Liver (tissue), 9 donors: Measurements from ENCODE around the gene DHRSX. TPM values are rescaled to one million over a fixed set of nuclear protein-coding genes. Genes with fewer than 3 reads are reported as not detected.

Source experiments
- DNase-seq: peaks from one replicate; pipeline ENCODE4 v3.0.0-alpha.2; 2017; ENCODE audit warnings: low spot score
- H3K27ac ChIP-seq, 2 donors: one replicate each; pipeline ENCODE4 v1.7.0; 2013; ENCODE audit warnings: inconsistent platforms in 2 of 2, low read length in 2 of 2, control low read depth in 1 of 2, low read depth in 1 of 2, mild to moderate bottlenecking in 1 of 2
- H3K27me3 ChIP-seq, 4 donors: one replicate each; pipeline versions ENCODE4 v1.6.1 to v1.7.0; 2013; ENCODE audit warnings: low read length in 3 of 4, inconsistent platforms in 1 of 4, mild to moderate bottlenecking in 1 of 4, moderate library complexity in 1 of 4; ENCODE audit not compliant: control insufficient read depth in 4 of 4, insufficient read depth in 4 of 4
- H3K36me3 ChIP-seq, 4 donors: one replicate each; pipeline versions ENCODE4 v1.6.1 to v1.7.0; 2013; ENCODE audit warnings: low read length in 3 of 4, mild to moderate bottlenecking in 3 of 4, low read depth in 1 of 4, moderate library complexity in 1 of 4; ENCODE audit not compliant: control insufficient read depth in 4 of 4, insufficient read depth in 3 of 4
- H3K4me1 ChIP-seq, 4 donors: one replicate each; pipeline versions ENCODE4 v1.6.1 to v1.7.0; 2013; ENCODE audit warnings: low read length in 3 of 4, mild to moderate bottlenecking in 3 of 4, moderate library complexity in 1 of 4; ENCODE audit not compliant: control insufficient read depth in 4 of 4, insufficient read depth in 4 of 4
- H3K4me3 ChIP-seq, 3 donors: one replicate each; pipeline versions ENCODE4 v1.6.1 to v1.7.0; 2013; ENCODE audit warnings: low read length in 3 of 3, control low read depth in 1 of 3, low read depth in 1 of 3, mild to moderate bottlenecking in 1 of 3
- H3K9ac ChIP-seq, 2 donors: one replicate each; pipeline ENCODE4 v1.7.0; 2013; ENCODE audit warnings: low read length in 2 of 2, mild to moderate bottlenecking in 2 of 2, moderate library complexity in 2 of 2, control low read depth in 1 of 2, low read depth in 1 of 2
- H3K9me3 ChIP-seq, 4 donors: one replicate each; pipeline versions ENCODE4 v1.6.1 to v1.7.0; 2013; ENCODE audit warnings: low read length in 3 of 4; ENCODE audit not compliant: control insufficient read depth in 4 of 4
- ATF3 ChIP-seq: IDR thresholded peaks from 2 replicates; pipeline ENCODE4 v1.6.1; 2016; ENCODE audit warnings: antibody characterized with exemption
- CTCF ChIP-seq: fragments of 150-350 bp; IDR thresholded peaks from 2 replicates; pipeline ENCODE4 v1.5.1; 2017; ENCODE audit warnings: improper control_type of control experiment, low read depth, low read length; ENCODE audit not compliant: missing input control
- EGR1 ChIP-seq, 2 donors: IDR thresholded peaks; 2 replicates each; pipeline ENCODE4 v1.6.1; 2016 to 2018; ENCODE audit warnings: antibody characterized with exemption in 2 of 2, low read depth in 2 of 2
- FOXA1 ChIP-seq: IDR thresholded peaks from 2 replicates; pipeline ENCODE4 v1.6.1; 2016; ENCODE audit warnings: antibody characterized with exemption
- FOXA2 ChIP-seq: IDR thresholded peaks from 2 replicates; pipeline ENCODE4 v1.6.1; 2016; ENCODE audit warnings: antibody characterized with exemption
- GABPA ChIP-seq, 2 donors: IDR thresholded peaks in 1 of 2; conservative IDR thresholded peaks in 1 of 2; 2 replicates each; pipeline ENCODE4 v1.6.1; 2016; ENCODE audit warnings: antibody characterized with exemption in 2 of 2, mild to moderate bottlenecking in 1 of 2, moderate library complexity in 1 of 2
- HNF4A ChIP-seq, 2 donors: conservative IDR thresholded peaks; 2 replicates each; pipeline ENCODE4 v1.6.1; 2016; ENCODE audit warnings: antibody characterized with exemption in 2 of 2, mild to moderate bottlenecking in 2 of 2
- HNF4G ChIP-seq: IDR thresholded peaks from 2 replicates; pipeline ENCODE4 v1.6.1; 2016; ENCODE audit warnings: antibody characterized with exemption
- JUND ChIP-seq, 2 donors: IDR thresholded peaks; 2 replicates each; pipeline ENCODE4 v1.6.1; 2016; ENCODE audit warnings: antibody characterized with exemption in 2 of 2
- MAX ChIP-seq: IDR thresholded peaks from 2 replicates; pipeline ENCODE4 v1.6.1; 2016; ENCODE audit warnings: antibody characterized with exemption
- NR2F2 ChIP-seq: IDR thresholded peaks from 2 replicates; pipeline ENCODE4 v1.6.1; 2016; ENCODE audit warnings: antibody characterized with exemption
- RAD21 ChIP-seq, 2 donors: IDR thresholded peaks; 2 replicates each; pipeline ENCODE4 v1.6.1; 2016; ENCODE audit warnings: antibody characterized with exemption in 2 of 2, mild to moderate bottlenecking in 2 of 2
- SP1 ChIP-seq: IDR thresholded peaks from 2 replicates; pipeline ENCODE4 v1.6.1; 2018; ENCODE audit warnings: antibody characterized with exemption, mild to moderate bottlenecking
- YY1 ChIP-seq: IDR thresholded peaks from 2 replicates; pipeline ENCODE4 v1.6.1; 2016; ENCODE audit warnings: antibody characterized with exemption, mild to moderate bottlenecking
- ZBTB33 ChIP-seq: IDR thresholded peaks from 2 replicates; pipeline ENCODE4 v1.6.1; 2016; ENCODE audit warnings: antibody characterized with exemption
- WGBS: extraction: QIAGEN DNeasy Blood & Tissue Kit; methylation state at CpG from one replicate; pipeline ENCODE4 v1.1.7; 2013; 5-methylcytosine and 5-hydroxymethylcytosine counted together
- polyA plus RNA-seq, 2 donors: library from polyadenylated mRNA; stranded (reverse) in 1 of 2; unstranded in 1 of 2; fragments of 200-250 nt in 1 of 2; fragments of >200 nt in 1 of 2; fragmentation: Nextera tagmentation in 1 of 2; extraction: Ambion mirVana in 1 of 2; gene quantifications; one replicate each; pipeline versions ENCODE4 v1.2.1 to v1.2.3, GENCODE V29; 2013 to 2015
- total RNA-seq, 2 donors: library from RNA; depleted of rRNA; stranded (reverse); fragments of >200 nt; gene quantifications; one replicate each; pipeline ENCODE4 v1.2.3, GENCODE V29; 2014
- donor health status: healthy.
- donor health status: healthy.
- donor health status: healthy.
- donor health status: healthy.
- donor health status: healthy.

Gene DHRSX
- total and polyA plus RNA-seq, 4 donors: 17.2 to 35.2 (median 23.3) TPM

GRCh38 chrX:2434270-2435163 lies 66.3 kb downstream of the DHRSX start:
- Histone ChIP-seq H3K9me3 (peaks cover 0 to under 1% (median 0%) of the 10 kb centered on the region in 4 donors), H3K27ac (no peak overlapping the region), H3K4me1 (no peaks in the 10 kb centered on the region), H3K36me3 (peaks cover 0 to 5% (median under 1%) of the 10 kb centered on the region in 4 donors), H3K9ac (no peak overlapping the region), H3K27me3 (no peaks in the 10 kb centered on the region), H3K4me3 (no peak overlapping the region)
- no peak for DNase-seq
- 94% methylated on average over 12 of the region's 12 CpGs for WGBS
- TF ChIP-seq MAX: no peak

- no peak for DNase-seq
- Histone ChIP-seq H3K9me3 (no peaks in the 10 kb centered on the region), H3K27ac (no peak overlapping the region), H3K4me1 (no peaks in the 10 kb centered on the region), H3K4me3 (no peak overlapping the region), H3K9ac (no peak overlapping the region), H3K27me3 (no peaks in the 10 kb centered on the region), H3K36me3 (peaks cover 0 to 2% (median 0%) of the 10 kb centered on the region in 4 donors)
- no peak for TF ChIP-seq FOXA1
- TF ChIP-seq CTCF: no peak
- no peak for TF ChIP-seq NR2F2
- no peak for TF ChIP-seq ATF3
- TF ChIP-seq FOXA2: no peak
- TF ChIP-seq EGR1 (IDR thresholded peaks at IDR 0.05; ENCODE audit: low read depth in 2 of 2): no peak
- no peak for TF ChIP-seq RAD21 (IDR thresholded peaks at IDR 0.05)
- WGBS: 89% methylated on average over 11 of the region's 11 CpGs
Measured at GRCh38 chrX:2432298-2432863, 68.4 kb downstream of the DHRSX start.

- Histone ChIP-seq H3K36me3 (peaks cover 0 to 2% (median under 1%) of the 10 kb centered on the region in 4 donors), H3K9ac (no peak overlapping the region), H3K9me3 (no peaks in the 10 kb centered on the region), H3K27ac (no peak overlapping the region), H3K4me1 (no peaks in the 10 kb centered on the region), H3K27me3 (no peaks in the 10 kb centered on the region), H3K4me3 (no peak overlapping the region)
- no peak for DNase-seq
- 90% methylated on average over 13 of the region's 13 CpGs for WGBS
- TF ChIP-seq RAD21 (IDR thresholded peaks at IDR 0.05) (no peak), CTCF (no peak), GABPA (IDR thresholded peaks at IDR 0.05 in 1 of 2, conservative IDR thresholded peaks at IDR 0.05 in 1 of 2) (no peak), FOXA1 (no peak), ATF3 (no peak), SP1 (no peak), HNF4G (no peak), MAX (no peak), JUND (IDR thresholded peaks at IDR 0.05) (no peak), YY1 (no peak), ZBTB33 (no peak), HNF4A (conservative IDR thresholded peaks at IDR 0.05) (no peak)
Measured at GRCh38 chrX:2430265-2430825, 70.4 kb downstream of the DHRSX start.
